A673 (cell line): ENCODE results near the gene TICAM2. TPM values are rescaled to one million over a fixed set of nuclear protein-coding genes. Genes with fewer than 3 reads are reported as not detected.
A peak's percentile ranks its signal among the peaks of the same experiment; 100 is the strongest.

Source experiments
- BruUV-seq: library from RNA; stranded (reverse); fragments of 400-500 nt; replicated peaks from 2 replicates; lab custom pipeline; 2021; lab: Mats Ljungman, UMichigan
- CTCF ChIA-PET: fragments of 300-600 bp; sonication (Branson Sonifier 250); formaldehyde crosslinking; loops from one replicate; lab custom pipeline; 2022; ENCODE audit warnings: antibody characterized with exemption; lab: Charles Lee
- POLR2A ChIA-PET: fragments of 300-600 bp; sonication (Branson Sonifier 250); formaldehyde crosslinking; loops from one replicate; lab custom pipeline; 2022; ENCODE audit warnings: antibody characterized with exemption; ENCODE audit not compliant: low non-redundant PET; lab: Charles Lee
- DNase-seq: peaks from one replicate; pipeline ENCODE4 v3.0.0-alpha.2; 2015; ENCODE audit warnings: low spot score
- H3K27ac ChIP-seq: fragments of 200-600 bp; sonication (generic); 2 replicates; pipeline ENCODE4 v1.5.1; 2016; ENCODE audit warnings: mixed run types, low read depth, mild to moderate bottlenecking, mixed read lengths, antibody characterized with exemption, low read length; ENCODE audit not compliant: poor library complexity, severe bottlenecking
- H3K27me3 ChIP-seq: fragments of 200-600 bp; sonication (generic); replicated peaks from 2 replicates; pipeline ENCODE4 v1.6.1; 2017; ENCODE audit warnings: mixed run types, low read depth, mild to moderate bottlenecking, mixed read lengths, antibody characterized with exemption, low read length; ENCODE audit not compliant: insufficient read depth, poor library complexity
- H3K36me3 ChIP-seq: fragments of 200-600 bp; sonication (generic); 2 replicates; pipeline ENCODE4 v1.6.1; 2016; ENCODE audit warnings: mixed run types, mild to moderate bottlenecking, mixed read lengths, antibody characterized with exemption, low read length; ENCODE audit not compliant: insufficient read depth, poor library complexity, severe bottlenecking
- H3K4me1 ChIP-seq: fragments of 200-600 bp; sonication (generic); 2 replicates; pipeline ENCODE4 v1.6.1; 2017; ENCODE audit warnings: mixed run types, mild to moderate bottlenecking, mixed read lengths, antibody characterized with exemption, low read length; ENCODE audit not compliant: insufficient read depth, poor library complexity, severe bottlenecking
- H3K4me3 ChIP-seq: fragments of 200-600 bp; sonication (generic); 2 replicates; pipeline ENCODE4 v1.5.1; 2016; ENCODE audit warnings: low read depth, mixed run types, mild to moderate bottlenecking, mixed read lengths, low read length; ENCODE audit not compliant: poor library complexity, severe bottlenecking
- H3K9me3 ChIP-seq: fragments of 200-600 bp; sonication (generic); 2 replicates; pipeline ENCODE4 v1.6.1; 2016; ENCODE audit warnings: mixed run types, low read depth, mild to moderate bottlenecking, mixed read lengths, antibody characterized with exemption, low read length; ENCODE audit not compliant: poor library complexity, severe bottlenecking
- CTCF ChIP-seq: fragments of 300-800, 200-600 bp; sonication (generic); conservative IDR thresholded peaks from 2 replicates; pipeline ENCODE4 v1.5.1; 2017; ENCODE audit warnings: low read depth, mild to moderate bottlenecking, antibody characterized with exemption, low read length, moderate library complexity, mixed read lengths
- EZH2 ChIP-seq: fragments of 200-600 bp; sonication (generic); IDR thresholded peaks from 2 replicates; pipeline ENCODE4 v1.6.1; 2017; ENCODE audit warnings: borderline replicate concordance, low read depth, mild to moderate bottlenecking, mixed read lengths, antibody characterized with exemption, low read length; ENCODE audit not compliant: poor library complexity, severe bottlenecking
- intact Hi-C: fragments of 100-400 bp; cut with micrococcal nuclease; formaldehyde crosslinking; loops from one replicate; pipeline ENCODE4 v1.10.0; 2022; ENCODE audit not compliant: unreplicated experiment
- total RNA-seq: library from RNA; stranded (reverse); gene quantifications from 2 replicates; pipeline ENCODE4 v1.2.3, GENCODE V29; 2021

Gene TICAM2
- total RNA-seq, 1 experiment from 2014 or later = 0.32 TPM

- no peak overlapping the region for H3K27ac ChIP-seq
- no peak for DNase-seq
- H3K4me3 ChIP-seq = no peak overlapping the region
- POLR2A ChIA-PET = no interaction called here
- intact Hi-C loops = no loop called here
- peaks cover 4% of the 10 kb centered on the region for H3K4me1 ChIP-seq
- TF ChIP-seq EZH2 (no peak), CTCF (no peak)
- H3K9me3 ChIP-seq = no peaks in the 10 kb centered on the region
- BruUV-seq = no TSS peak
- no peaks in the 10 kb centered on the region for H3K27me3 ChIP-seq
- CTCF ChIA-PET = no interaction called here
- no peaks in the 10 kb centered on the region for H3K36me3 ChIP-seq
Measured at GRCh38 chr5:115577329-115577728, 24.9 kb downstream of the TICAM2 start.

GRCh38 chr5:115575167-115576070 is 26.9 kb downstream of the TICAM2 start:
- H3K9me3 ChIP-seq = no peaks in the 10 kb centered on the region
- no peaks in the 10 kb centered on the region for H3K36me3 ChIP-seq
- H3K27ac ChIP-seq = no peak overlapping the region
- H3K4me3 ChIP-seq = no peak overlapping the region
- no TSS peak for BruUV-seq
- ChIA-PET POLR2A (no interaction called here), CTCF (interaction anchor here (0.6 to 2.3 kb wide), 7 partner anchors 246 to 1964 kb away, joined by 4 to 35 read pairs (median 6); no protein-coding TSS in a partner anchor)
- H3K27me3 ChIP-seq = no peaks in the 10 kb centered on the region
- intact Hi-C loops = no loop called here
- TF ChIP-seq EZH2 = no peak
- no peak for TF ChIP-seq CTCF
- DNase-seq = peak; percentile 16
- peaks cover 4% of the 10 kb centered on the region for H3K4me1 ChIP-seq

GRCh38 chr5:115573133-115573532 is 29.1 kb downstream of the TICAM2 start:
- Histone ChIP-seq H3K36me3 (no peaks in the 10 kb centered on the region), H3K27ac (no peak overlapping the region), H3K27me3 (no peaks in the 10 kb centered on the region), H3K9me3 (no peaks in the 10 kb centered on the region), H3K4me1 (no peaks in the 10 kb centered on the region), H3K4me3 (no peak overlapping the region)
- ChIA-PET POLR2A (no interaction called here), CTCF (no interaction called here)
- intact Hi-C loops = no loop called here
- no TSS peak for BruUV-seq
- no peak for TF ChIP-seq CTCF
- no peak for TF ChIP-seq EZH2
- peak; percentile 19 for DNase-seq
